Heart right ventricle (tissue), 16 donors: ENCODE data around the gene APOA4. TPM values are rescaled to one million over a fixed set of nuclear protein-coding genes. Genes with fewer than 3 reads are reported as not detected.

Experiments used
- ATAC-seq, 8 donors: fragments of 200-7000 bp; cut with Tn5 transposase; one replicate each; pipeline ENCODE4 v1.9.1; 2020; ENCODE audit warnings: mild to moderate bottlenecking in 8 of 8, moderate library complexity in 8 of 8, moderate number of reproducible peaks in 1 of 8
- DNase-seq, 2 donors: peaks; one replicate each; pipeline ENCODE4 v3.0.0-alpha.2; 2020
- H3K27ac ChIP-seq, 10 donors: fragments of 200-600 bp; sonication (generic) in 2 of 10; one replicate each; pipeline versions ENCODE4 v1.5.0 to v1.8.0; 2020 to 2022; ENCODE audit warnings: mild to moderate bottlenecking in 3 of 10
- H3K27me3 ChIP-seq, 7 donors: fragments of 200-600 bp; one replicate each; pipeline ENCODE4 v1.8.0; 2021 to 2022; ENCODE audit warnings: mild to moderate bottlenecking in 2 of 7
- H3K36me3 ChIP-seq, 9 donors: fragments of 200-600 bp; sonication (generic) in 1 of 9; one replicate each; pipeline versions ENCODE4 v1.5.0 to v1.8.0; 2020 to 2022; ENCODE audit warnings: mild to moderate bottlenecking in 2 of 9
- H3K4me1 ChIP-seq, 9 donors: fragments of 200-600 bp; sonication (generic) in 1 of 9; one replicate each; pipeline versions ENCODE4 v1.5.0 to v1.8.0; 2020 to 2022; ENCODE audit warnings: mild to moderate bottlenecking in 4 of 9
- H3K4me3 ChIP-seq, 10 donors: fragments of 200-600 bp; sonication (generic) in 2 of 10; one replicate each; pipeline versions ENCODE4 v1.5.0 to v1.8.0; 2020 to 2022; ENCODE audit warnings: mild to moderate bottlenecking in 7 of 10, moderate library complexity in 2 of 10
- H3K9me3 ChIP-seq, 11 donors: fragments of 200-600 bp in 10 of 11; sonication (generic) in 2 of 11; one replicate each; pipeline versions ENCODE4 v1.5.0 to v1.8.0; 2013 to 2022; ENCODE audit warnings: mild to moderate bottlenecking in 2 of 11, control low read depth in 1 of 11, moderate library complexity in 1 of 11
- CTCF ChIP-seq, 9 donors: fragments of 200-600 bp; sonication (generic) in 2 of 9; IDR thresholded peaks; one replicate each; pipeline versions ENCODE4 v1.5.0 to v1.8.0; 2021 to 2022; ENCODE audit warnings: antibody characterized with exemption in 9 of 9, mild to moderate bottlenecking in 5 of 9, moderate library complexity in 1 of 9
- WGBS, 2 donors: extraction: QIAGEN DNeasy Blood & Tissue Kit; methylation state at CpG; one replicate each; pipeline ENCODE4 v1.1.7; 2013; ENCODE audit warnings: inconsistent platforms in 1 of 2; 5-methylcytosine and 5-hydroxymethylcytosine counted together
- intact Hi-C, 10 donors: fragments of 100-400 bp; cut with DNase I; formaldehyde crosslinking; loops; one replicate each; pipeline versions ENCODE4 v1.11.1 to v1.14.2; 2022
- polyA plus RNA-seq, 2 donors: library from polyadenylated mRNA; stranded (reverse); fragments of 200-250 nt; gene quantifications; one replicate each; pipeline ENCODE4 v1.2.3, GENCODE V29; 2013
- total RNA-seq, 10 donors: library from RNA; stranded (reverse); fragmentation: NEBNext Ultra II Directional in 3 of 10; extraction: Animal tissue kit (Norgen Biotek cat#: 25700) in 3 of 10; gene quantifications; one replicate each; pipeline versions ENCODE4 v1.2.1 to v1.2.4, GENCODE V29; 2021 to 2023
- donor health status: Arrhythmogenic right ventricular cardiomyopathy.
- donor health status: ischemic (EF 13 %, LVEDD 7.1; RV severe dilation, severe dysfunction).
- donor health status: healthy with polysubstance abuse.
- donor health status: DM: no; HTN: yes; CAD: no.
- donor health status: DM: no; HTN: no; CAD: no.
- donor health status: ischemic (EF 25% LVEDD 6.9; RV normal size, moderate dysfunction).
- donor health status: ischemic (EF 25% LVEDD 5.7; RV mildly dilated, moderate dysfunction).
- donor health status: healthy.
- donor health status: DM: yes; HTN: yes; CAD: no.
- donor health status: Ischemic cardiomyopathy.
- donor health status: ischemic (EF 35%, LVEDD 5.7; RV mildly dilated, moderate dysfunction).
- donor health status: nonischemic (EF 11% LVEDD 7.7; RV severe dilation, severe dysfunction).
- donor health status: DM: yes; HTN: yes; CAD: no.
- donor health status: PGD.
- donor health status: ischemic (EF 29% LVEDD 5.4; RV normal size, mild dysfunction).
- donor health status: nonischemic (EF 23%, LVEDD 6.1; RV moderate dilation, normal function).

The APOA4 gene
- total and polyA plus RNA-seq, 12 donors: 0.26 to 0.75 (median 0.28) TPM; not detected in 9

DNA sequence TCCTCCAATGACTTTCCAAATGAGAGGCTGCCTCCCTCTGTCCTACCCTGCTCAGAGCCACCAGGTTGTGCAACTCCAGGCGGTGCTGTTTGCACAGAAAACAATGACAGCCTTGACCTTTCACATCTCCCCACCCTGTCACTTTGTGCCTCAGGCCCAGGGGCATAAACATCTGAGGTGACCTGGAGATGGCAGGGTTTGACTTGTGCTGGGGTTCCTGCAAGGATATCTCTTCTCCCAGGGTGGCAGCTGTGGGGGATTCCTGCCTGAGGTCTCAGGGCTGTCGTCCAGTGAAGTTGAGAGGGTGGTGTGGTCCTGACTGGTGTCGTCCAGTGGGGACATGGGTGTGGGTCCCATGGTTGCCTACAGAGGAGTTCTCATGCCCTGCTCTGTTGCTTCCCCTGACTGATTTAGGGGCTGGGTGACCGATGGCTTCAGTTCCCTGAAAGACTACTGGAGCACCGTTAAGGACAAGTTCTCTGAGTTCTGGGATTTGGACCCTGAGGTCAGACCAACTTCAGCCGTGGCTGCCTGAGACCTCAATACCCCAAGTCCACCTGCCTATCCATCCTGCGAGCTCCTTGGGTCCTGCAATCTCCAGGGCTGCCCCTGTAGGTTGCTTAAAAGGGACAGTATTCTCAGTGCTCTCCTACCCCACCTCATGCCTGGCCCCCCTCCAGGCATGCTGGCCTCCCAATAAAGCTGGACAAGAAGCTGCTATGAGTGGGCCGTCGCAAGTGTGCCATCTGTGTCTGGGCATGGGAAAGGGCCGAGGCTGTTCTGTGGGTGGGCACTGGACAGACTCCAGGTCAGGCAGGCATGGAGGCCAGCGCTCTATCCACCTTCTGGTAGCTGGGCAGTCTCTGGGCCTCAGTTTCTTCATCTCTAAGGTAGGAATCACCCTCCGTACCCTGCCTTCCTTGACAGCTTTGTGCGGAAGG, 9.5 kb upstream of the APOA4 start:
- H3K4me1 ChIP-seq: peaks cover 11 to 36% (median 28%) of the 10 kb centered on the region in 9 donors
- TF ChIP-seq CTCF (IDR thresholded peaks at IDR 0.05): peak in 1 of 9 donors; percentile 5
- 74 to 78% methylated on average over 13 of the region's 13 CpGs for WGBS, 2 donors
- H3K27me3 ChIP-seq: no peaks in the 10 kb centered on the region
- intact Hi-C loops: loop anchor here in 1 of 10 donors (5.0 kb wide), 1 partner anchor 40 kb away; the partner anchor contains the start of gene APOA5
- H3K27ac ChIP-seq: no peak overlapping the region
- ATAC-seq (no peak), DNase-seq (no peak)
- no peaks in the 10 kb centered on the region for H3K36me3 ChIP-seq
- H3K4me3 ChIP-seq: no peak overlapping the region
- no peaks in the 10 kb centered on the region for H3K9me3 ChIP-seq

DNA sequence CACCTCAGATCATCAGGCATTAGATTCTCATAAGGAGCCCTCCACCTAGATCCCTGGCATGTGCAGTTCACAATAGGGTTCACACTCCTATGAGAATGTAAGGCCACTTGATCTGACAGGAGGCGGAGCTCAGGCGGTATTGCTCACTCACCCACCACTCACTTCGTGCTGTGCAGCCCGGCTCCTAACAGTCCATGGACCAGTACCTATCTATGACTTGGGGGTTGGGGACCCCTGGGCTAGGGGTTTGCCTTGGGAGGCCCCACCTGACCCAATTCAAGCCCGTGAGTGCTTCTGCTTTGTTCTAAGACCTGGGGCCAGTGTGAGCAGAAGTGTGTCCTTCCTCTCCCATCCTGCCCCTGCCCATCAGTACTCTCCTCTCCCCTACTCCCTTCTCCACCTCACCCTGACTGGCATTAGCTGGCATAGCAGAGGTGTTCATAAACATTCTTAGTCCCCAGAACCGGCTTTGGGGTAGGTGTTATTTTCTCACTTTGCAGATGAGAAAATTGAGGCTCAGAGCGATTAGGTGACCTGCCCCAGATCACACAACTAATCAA, 8.8 kb upstream of the APOA4 start:
- Histone ChIP-seq H3K4me3 (no peak overlapping the region), H3K9me3 (no peaks in the 10 kb centered on the region), H3K4me1 (peaks cover 7 to 28% (median 22%) of the 10 kb centered on the region in 9 donors), H3K27ac (no peak overlapping the region), H3K27me3 (no peaks in the 10 kb centered on the region), H3K36me3 (no peaks in the 10 kb centered on the region)
- intact Hi-C loops: loop anchor here in 1 of 10 donors (5.0 kb wide), 1 partner anchor 40 kb away; the partner anchor contains the start of gene APOA5
- WGBS, 2 donors: 95 to 98% methylated on average over 7 of the region's 7 CpGs
- ATAC-seq: no peak
- TF ChIP-seq CTCF (IDR thresholded peaks at IDR 0.05): no peak
- no peak for DNase-seq

DNA sequence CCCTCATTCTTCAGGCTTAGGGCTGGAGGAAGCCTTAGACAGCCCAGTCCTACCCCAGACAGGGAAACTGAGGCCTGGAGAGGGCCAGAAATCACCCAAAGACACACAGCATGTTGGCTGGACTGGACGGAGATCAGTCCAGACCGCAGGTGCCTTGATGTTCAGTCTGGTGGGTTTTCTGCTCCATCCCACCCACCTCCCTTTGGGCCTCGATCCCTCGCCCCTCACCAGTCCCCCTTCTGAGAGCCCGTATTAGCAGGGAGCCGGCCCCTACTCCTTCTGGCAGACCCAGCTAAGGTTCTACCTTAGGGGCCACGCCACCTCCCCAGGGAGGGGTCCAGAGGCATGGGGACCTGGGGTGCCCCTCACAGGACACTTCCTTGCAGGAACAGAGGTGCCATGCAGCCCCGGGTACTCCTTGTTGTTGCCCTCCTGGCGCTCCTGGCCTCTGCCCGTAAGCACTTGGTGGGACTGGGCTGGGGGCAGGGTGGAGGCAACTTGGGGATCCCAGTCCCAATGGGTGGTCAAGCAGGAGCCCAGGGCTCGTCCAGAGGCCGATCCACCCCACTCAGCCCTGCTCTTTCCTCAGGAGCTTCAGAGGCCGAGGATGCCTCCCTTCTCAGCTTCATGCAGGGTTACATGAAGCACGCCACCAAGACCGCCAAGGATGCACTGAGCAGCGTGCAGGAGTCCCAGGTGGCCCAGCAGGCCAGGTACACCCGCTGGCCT, 7.2 kb upstream of the APOA4 start:
- no peak for TF ChIP-seq CTCF (IDR thresholded peaks at IDR 0.05)
- Histone ChIP-seq H3K27ac (no peak overlapping the region), H3K27me3 (no peaks in the 10 kb centered on the region), H3K36me3 (no peaks in the 10 kb centered on the region), H3K4me3 (no peak overlapping the region), H3K4me1 (peaks cover 0 to 13% (median 9%) of the 10 kb centered on the region in 9 donors), H3K9me3 (no peaks in the 10 kb centered on the region)
- DNase-seq (no peak), ATAC-seq (no peak)
- intact Hi-C loops: loop anchor here in 1 of 10 donors (5.0 kb wide), 1 partner anchor 38 kb away; the partner anchor contains the start of gene APOA5
- WGBS, 2 donors: 95 to 96% methylated on average over 17 of the region's 17 CpGs
